K562 (cell line): ENCODE data around the gene HLA-DOA. TPM values are rescaled to one million over a fixed set of nuclear protein-coding genes. Genes with fewer than 3 reads are reported as not detected.
A peak's percentile ranks its signal among the peaks of the same experiment; 100 is the strongest.

Experiments used
- BMI1 ChIP-seq: fragments of 150-350 bp; IDR thresholded peaks from 2 replicates; pipeline ENCODE4 v1.6.1; 2014; ENCODE audit warnings: low read length
- CCNT2 ChIP-seq: IDR thresholded peaks from 2 replicates; pipeline ENCODE4 v1.6.1; 2011; ENCODE audit warnings: borderline replicate concordance, low read depth, mild to moderate bottlenecking, moderate library complexity, mixed read lengths, low read length; ENCODE audit not compliant: insufficient read length; ENCODE audit errors: extremely low read depth
- CHD1 ChIP-seq: fragments of 200-600 bp; sonication (generic); IDR thresholded peaks from one replicate; pipeline ENCODE4 v1.6.1; 2012; ENCODE audit warnings: mild to moderate bottlenecking, moderate library complexity, low read length, inconsistent platforms
- EHMT2 ChIP-seq: fragments of 450-650 bp; IDR thresholded peaks from 2 replicates; pipeline ENCODE4 v1.6.1; 2018; ENCODE audit warnings: antibody characterized with exemption
- MNT ChIP-seq, 2 experiments: fragments of 450-650 bp; conservative IDR thresholded peaks; 2 replicates each; pipeline ENCODE4 v1.6.1; 2017; ENCODE audit warnings: mild to moderate bottlenecking in 2 of 2, moderate library complexity in 2 of 2
- MTF1 ChIP-seq: fragments of 250-450 bp; sonication (Bioruptor Pico); IDR thresholded peaks from 2 replicates; pipeline ENCODE4 v1.9.0; 2021; ENCODE audit warnings: moderate library complexity, mild to moderate bottlenecking, inconsistent platforms, borderline replicate concordance
- NCOA4 ChIP-seq: fragments of 450-650 bp; IDR thresholded peaks from 2 replicates; pipeline ENCODE4 v1.6.1; 2018; ENCODE audit warnings: mild to moderate bottlenecking; ENCODE audit not compliant: partially characterized antibody
- SMAD2 ChIP-seq: fragments of 150-350 bp; IDR thresholded peaks from 2 replicates; pipeline ENCODE4 v1.6.1; 2014; ENCODE audit warnings: low read depth, mild to moderate bottlenecking, low read length
- STAT6 ChIP-seq: sonication (generic); formaldehyde crosslinking; IDR thresholded peaks from 2 replicates; pipeline ENCODE4 v1.8.1; 2023; ENCODE audit warnings: mild to moderate bottlenecking, missing genetic modification reagents
- TSHZ1 ChIP-seq: fragments of 250-450 bp; sonication (Bioruptor Pico); IDR thresholded peaks from 2 replicates; pipeline ENCODE4 v1.4.0; 2020; ENCODE audit warnings: mild to moderate bottlenecking, moderate library complexity
- XRCC5 ChIP-seq: fragments of 200-400 bp; formaldehyde crosslinking; IDR thresholded peaks from 2 replicates; pipeline ENCODE4 v1.6.1; 2017; ENCODE audit warnings: low read depth, mild to moderate bottlenecking, low read length
- ZNF277 ChIP-seq: fragments of 250-450 bp; sonication (Bioruptor Pico); IDR thresholded peaks from 2 replicates; pipeline ENCODE4 v1.8.0; 2022; ENCODE audit warnings: inconsistent platforms, mild to moderate bottlenecking, moderate library complexity, borderline replicate concordance
- ZNF408 ChIP-seq: fragments of 250-450 bp; sonication (Bioruptor Pico); IDR thresholded peaks from 2 replicates; pipeline ENCODE4 v1.4.0; 2020; ENCODE audit warnings: low read depth, mild to moderate bottlenecking, moderate library complexity
- polyA plus RNA-seq, 8 experiments: library from polyadenylated mRNA; depleted of rRNA in 4 of 8; stranded (reverse) in 5 of 8; unstranded in 3 of 8; fragments of >200 nt; fragmentation: Nextera tagmentation in 2 of 8; fragmentation: Illumina TruSeq in 1 of 8; extraction: Ambion mirVana in 2 of 8; extraction: Trizol in 1 of 8; gene quantifications; 2 replicates each; pipeline versions ENCODE4 v1.2.1 to v1.2.3, GENCODE V29; 2011 to 2014; ENCODE audit warnings: inconsistent platforms in 1 of 8, missing spikeins in 1 of 8
- total RNA-seq, 7 experiments: library from RNA; depleted of rRNA in 6 of 7; stranded (reverse); fragments of >200 nt in 6 of 7; fragmentation: Illumina TruSeq in 2 of 7; extraction: Trizol in 2 of 7; gene quantifications; 2 replicates each; pipeline versions ENCODE4 v1.2.1 to v1.2.3, GENCODE V29; 2011 to 2021; ENCODE audit warnings: low replicate concordance in 1 of 7
- TF ChIP-seq, protein P1 (sequence below): fragments of 250-450 bp; sonication (Bioruptor Pico); IDR thresholded peaks from 2 replicates; pipeline ENCODE4 v1.5.0; 2020; ENCODE audit warnings: mild to moderate bottlenecking, borderline replicate concordance

Gene HLA-DOA
- total and polyA plus RNA-seq, 9 of the 15 experiments (the other 6 are each of a cell fraction or from before 2014, with no cell fraction given) = 0.07 TPM; not detected in 8

GRCh38 chr6:32970413-32971241 is 38.8 kb downstream of the HLA-DOA start (continued):
- TF ChIP-seq TSHZ1 (CRISPR knock-in tag) (no peak), ZNF408 (no peak), XRCC5 (no peak), ZNF277 (CRISPR knock-in tag) (no peak), BMI1 (no peak), CCNT2 (peak; percentile 51), MTF1 (no peak), CHD1 (peak; percentile 98), STAT6 (CRISPR knock-in tag) (0 out of 2 replicates have a peak, but pooled peaks have one; percentile 50), SMAD2 (no peak), NCOA4 (no peak), EHMT2 (peak; percentile 24; the same call in 1 of the 2 replicates), MNT (conservative IDR thresholded peaks at IDR 0.05) (no peak)
- TF ChIP-seq, protein P1, sequence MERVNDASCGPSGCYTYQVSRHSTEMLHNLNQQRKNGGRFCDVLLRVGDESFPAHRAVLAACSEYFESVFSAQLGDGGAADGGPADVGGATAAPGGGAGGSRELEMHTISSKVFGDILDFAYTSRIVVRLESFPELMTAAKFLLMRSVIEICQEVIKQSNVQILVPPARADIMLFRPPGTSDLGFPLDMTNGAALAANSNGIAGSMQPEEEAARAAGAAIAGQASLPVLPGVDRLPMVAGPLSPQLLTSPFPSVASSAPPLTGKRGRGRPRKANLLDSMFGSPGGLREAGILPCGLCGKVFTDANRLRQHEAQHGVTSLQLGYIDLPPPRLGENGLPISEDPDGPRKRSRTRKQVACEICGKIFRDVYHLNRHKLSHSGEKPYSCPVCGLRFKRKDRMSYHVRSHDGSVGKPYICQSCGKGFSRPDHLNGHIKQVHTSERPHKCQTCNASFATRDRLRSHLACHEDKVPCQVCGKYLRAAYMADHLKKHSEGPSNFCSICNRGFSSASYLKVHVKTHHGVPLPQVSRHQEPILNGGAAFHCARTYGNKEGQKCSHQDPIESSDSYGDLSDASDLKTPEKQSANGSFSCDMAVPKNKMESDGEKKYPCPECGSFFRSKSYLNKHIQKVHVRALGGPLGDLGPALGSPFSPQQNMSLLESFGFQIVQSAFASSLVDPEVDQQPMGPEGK = no peak
